UCSD-AML1 (cell line): Measurements from ENCODE around the gene STIM2.

ENCODE experiments used
- DNase-seq: peaks from one replicate; lab custom pipeline; 2025; ENCODE audit not compliant: unreplicated experiment; lab: John Stamatoyannopoulos, UW

STIM2 gene

DNA sequence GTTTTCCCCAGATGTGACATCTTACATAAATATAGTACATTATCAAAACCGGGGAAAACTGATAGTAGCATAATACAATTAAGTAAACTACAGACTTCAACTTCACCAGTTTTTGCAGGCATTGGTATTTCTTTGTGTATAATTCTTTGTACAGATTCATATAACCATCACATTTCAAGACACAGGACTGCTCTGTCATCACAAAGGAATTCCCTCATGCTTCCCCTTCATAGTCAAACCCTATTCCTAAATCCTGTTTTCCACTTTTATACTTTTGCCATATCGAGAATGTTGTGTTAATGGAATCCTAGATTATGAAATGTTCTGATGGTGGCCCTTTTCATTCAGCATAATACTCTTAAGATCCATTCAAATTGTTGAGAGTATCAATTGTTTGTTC is 36.0 kb downstream of the STIM2 start:
- DNase-seq = no peak

DNA sequence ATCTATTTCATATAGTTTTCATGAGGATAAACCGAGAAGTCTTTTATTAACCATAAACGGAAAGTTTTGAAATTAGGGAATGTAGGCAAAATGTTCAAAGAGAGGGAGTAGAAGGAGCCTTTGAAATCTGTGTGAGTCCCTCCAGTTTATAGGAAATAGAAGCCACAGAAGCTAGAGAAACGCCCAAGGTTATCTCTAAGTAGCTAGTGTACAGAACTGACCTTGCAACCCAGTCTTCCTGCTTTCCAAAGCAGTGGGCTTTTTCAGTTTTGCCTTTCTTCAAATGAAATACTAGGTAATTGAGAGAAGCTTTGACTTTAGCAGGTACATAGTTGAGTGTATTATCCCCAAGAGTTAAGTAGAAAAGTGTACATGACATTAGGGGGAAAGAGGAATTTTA is 39.4 kb downstream of the STIM2 start:
- DNase-seq = no peak

DNA sequence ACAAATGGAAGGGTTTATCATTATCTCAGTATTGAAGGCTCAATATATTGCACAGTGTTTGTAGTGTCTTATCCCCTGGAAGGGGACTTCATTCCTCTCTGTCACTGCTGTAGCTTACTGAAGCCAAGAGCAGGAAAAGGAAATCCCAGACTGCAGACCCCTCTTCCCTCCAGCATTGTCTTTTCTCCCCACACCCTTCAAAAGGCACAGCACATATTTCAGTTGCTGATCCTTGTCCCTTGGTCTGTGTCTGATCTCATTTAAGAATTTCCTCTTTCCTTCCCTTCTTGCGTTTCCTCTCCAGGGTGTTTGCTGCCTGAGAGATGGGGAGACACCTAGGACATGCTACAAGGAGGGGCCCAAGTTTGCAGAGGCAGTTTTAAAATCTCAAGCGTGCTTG is 40.1 kb downstream of the STIM2 start:
- no peak for DNase-seq

DNA sequence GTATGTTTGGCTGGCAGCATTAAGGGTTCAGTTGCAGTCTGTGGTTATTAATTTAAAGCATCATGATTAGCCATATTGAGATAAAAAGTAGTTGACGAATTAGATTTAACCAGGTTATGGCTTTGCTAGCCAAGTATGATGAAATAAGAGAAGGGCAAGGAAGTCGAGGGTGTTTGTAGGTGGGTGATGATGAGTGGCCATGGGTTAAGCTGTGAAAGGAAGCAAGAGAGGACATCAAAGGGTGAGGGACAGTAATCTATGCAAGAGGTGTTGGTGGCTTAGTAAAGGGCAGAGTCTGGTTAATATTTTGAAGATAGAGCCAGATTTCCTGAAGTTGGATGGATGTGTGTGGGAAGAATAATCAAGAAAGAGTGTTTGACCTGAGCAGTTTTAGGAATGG is 44.5 kb downstream of the STIM2 start:
- DNase-seq = no peak

DNA sequence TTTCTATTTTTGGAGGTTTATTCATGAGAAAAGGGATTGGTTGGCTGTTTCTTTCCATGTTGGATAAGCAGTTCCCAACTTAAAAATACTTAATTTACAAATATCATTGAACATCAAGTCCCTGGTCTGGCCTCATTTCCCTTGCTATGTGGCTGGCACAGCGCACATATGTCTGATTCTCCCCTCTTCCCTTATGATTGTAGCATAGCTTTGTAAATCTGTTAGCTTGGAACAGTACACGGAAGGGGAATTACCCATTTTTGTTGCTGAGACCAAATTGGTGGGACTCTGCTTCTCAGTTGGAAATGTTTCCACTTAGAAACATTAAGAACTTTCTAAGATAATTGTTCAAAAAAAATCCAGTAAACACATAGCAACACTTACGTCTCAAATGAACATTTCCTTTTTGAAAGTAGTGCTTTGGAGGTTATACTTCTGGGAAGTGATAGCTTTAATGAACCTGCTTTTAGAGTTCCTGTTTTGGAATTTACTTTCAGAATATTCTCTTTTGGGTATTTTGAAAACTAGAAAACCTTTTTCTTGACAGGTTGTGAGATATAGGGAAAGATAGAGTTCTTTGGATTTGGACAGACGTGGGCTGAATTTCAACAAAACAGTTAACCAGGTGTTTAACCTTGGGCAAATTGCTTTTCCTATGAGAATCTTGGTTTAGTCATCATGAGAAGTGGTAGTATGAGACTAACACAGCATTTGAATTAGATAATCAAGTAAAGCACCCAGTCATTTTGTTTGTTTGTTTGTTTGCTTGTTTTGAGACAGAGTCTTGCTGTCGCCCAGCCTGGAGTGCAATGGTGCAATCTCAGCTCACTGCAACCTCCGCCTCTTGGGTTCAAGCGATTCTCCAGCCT is 47.3 kb downstream of the STIM2 start:
- no peak for DNase-seq

DNA sequence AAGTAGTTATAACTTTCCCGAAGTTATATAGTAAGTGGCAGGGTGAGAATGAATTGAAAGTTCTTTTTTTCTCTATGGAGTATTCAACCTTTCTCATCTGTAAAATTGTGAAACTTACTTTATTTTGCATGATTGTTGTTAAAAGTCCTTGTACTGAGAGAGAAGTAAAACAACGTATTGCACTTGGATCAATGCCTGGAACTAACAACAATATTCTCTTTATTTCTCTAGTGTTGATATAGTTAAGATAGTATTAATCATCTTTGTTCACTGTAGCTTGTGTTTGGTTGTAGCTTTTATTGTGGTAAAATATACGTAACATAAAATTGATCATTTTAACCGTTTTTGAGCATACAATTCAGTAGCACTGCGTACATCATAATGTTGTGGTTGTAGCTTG is 48.7 kb downstream of the STIM2 start:
- no peak for DNase-seq

DNA sequence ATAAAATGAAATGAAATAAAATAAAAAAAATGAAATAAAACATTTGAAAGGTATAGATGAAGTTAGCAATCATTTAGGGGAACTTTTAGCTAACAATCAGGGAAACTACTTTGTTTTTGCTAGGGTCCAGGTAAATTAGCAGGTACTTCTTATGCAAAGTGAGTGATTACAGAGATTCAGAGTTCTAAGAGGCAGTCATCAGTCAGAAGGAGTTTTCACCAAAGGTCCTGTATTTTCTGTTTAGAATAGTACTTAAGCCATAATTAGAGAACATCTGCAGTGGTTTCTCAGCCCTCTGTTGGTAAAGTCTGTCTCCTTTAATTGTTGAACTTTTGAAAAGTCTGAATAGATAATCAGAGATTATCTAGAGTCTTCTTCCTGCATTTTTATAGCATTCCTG is 50.6 kb downstream of the STIM2 start:
- DNase-seq = no peak

DNA sequence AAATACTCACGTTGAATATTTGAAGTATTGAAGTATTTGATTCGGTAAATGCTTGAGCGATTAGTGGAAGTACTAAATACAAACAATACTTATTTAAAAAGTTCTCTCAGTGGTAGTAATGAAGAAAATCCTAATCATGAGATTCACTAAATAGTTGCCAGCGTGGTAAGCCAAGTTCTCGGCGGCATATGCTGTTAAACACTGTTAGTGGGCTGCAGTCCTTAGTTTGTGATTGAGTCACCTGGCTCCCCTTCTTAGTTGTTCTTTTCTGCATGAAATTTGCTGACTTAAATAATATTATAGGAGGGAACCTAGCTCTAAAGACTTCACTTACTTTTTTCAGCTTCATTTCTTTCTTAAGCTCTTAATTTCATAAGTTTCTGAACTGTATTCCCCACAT is 51.4 kb downstream of the STIM2 start:
- no peak for DNase-seq

DNA sequence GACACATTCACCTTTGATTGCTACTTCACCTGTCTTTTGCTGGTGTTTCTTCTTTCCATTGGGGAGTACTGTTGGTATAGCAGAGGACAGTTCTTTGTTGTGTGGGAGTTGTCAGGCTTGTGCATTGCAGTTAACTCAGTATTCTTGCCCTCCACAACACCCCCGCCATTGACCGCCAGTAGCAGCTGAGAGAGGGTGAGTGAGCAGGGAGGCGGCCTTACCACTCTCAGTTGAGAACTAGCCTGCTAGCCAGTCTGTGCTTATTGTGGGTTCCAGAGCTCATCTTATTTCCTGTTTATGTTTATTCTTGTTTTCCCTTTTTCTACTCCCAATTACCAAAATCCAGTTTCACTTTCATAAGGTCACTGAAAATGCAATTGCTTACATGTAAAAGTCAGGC is 52.2 kb downstream of the STIM2 start:
- DNase-seq = no peak

DNA sequence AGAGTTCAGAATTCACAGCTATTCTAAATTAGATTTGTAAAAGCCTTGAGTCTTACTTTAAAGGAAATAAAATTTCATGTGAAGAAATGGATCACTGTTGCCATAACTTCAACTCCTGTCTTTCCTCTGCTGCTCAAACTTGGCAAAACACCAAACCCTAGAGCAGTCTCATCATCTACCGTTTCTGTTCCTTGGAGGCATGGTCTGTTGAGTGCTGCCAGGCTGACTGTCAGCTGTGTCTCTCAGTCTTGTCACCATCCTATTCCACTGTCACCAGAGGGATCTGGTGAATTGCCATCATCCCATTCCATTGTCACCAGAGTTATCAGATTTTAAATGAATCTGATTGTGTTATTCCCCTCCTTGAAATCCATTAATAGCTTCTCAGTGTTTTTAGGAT is 55.6 kb downstream of the STIM2 start:
- no peak for DNase-seq

DNA sequence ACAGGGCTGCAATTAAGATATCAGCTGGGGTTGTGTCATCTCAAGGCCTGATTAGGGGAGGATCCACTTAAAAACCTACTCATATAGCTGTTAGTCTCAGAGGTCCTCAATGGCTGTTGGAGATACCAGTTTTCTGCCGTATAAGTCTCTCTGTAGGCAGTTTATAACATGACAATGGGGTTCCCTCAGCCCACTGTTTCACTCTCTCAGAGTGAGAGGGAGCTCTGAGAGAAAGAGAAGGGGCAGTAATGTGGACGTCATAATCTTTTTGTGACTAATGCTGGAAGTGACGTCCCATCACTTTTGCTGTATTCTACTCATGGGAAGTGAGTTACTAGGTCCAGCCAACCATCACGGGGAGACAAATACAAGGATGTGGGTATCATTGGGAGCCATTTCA is 70.3 kb downstream of the STIM2 start:
- DNase-seq = no peak

DNA sequence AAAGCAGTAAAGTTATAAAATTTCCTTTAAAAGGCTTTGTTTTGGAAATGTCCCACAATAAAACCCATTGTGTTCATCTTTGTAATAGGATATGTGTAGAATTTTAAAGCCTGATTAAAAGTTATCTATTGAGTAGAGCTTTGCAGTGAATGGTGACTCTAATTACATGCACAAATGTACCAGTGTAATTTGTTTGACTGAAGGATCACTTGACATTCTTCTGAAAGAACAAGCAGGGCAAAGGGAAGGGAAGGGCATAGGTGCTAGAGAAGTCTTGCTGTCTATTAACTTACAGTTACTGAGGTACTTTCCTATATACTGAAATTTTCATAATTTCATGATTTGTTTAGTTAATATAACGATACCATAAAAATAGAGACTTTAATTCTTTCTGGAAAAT is 70.8 kb downstream of the STIM2 start:
- no peak for DNase-seq

DNA sequence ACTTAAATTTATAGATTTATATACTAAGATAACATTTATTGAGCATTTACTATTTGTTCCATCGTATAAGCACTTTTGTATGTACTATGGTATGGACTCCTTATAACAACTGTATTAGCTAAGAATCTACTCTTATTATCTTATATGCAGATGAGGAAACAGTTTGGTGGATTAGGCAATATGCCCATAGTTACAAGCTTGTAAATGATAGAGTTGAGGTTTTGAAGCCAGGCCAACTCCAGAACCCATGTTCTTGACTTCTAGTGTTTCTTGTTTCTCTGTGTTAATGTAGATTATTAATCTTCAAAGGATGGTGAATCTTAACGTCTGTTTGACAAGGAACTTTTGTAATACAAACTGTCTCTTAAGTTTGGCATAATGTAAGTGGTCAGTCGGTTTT is 71.3 kb downstream of the STIM2 start:
- DNase-seq = no peak

DNA sequence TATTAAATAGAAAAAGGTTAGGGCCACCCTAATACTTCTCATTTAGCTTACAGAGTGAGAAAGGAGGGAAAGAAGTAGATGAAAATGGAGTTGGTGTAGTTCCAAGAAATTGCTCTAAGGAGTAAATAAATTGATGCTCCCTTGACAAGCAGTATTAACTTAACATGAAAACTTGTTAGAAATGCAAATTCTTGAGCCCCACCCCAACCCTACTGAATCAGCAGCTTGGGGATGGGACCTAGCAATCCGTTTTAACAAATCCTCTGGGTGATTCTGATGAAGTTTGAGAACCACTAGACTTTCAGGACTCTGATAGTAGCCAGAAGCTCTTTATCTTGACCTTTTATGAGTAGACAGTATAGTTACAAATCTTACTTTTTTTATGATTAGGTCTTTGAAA is 74.8 kb downstream of the STIM2 start:
- no peak for DNase-seq

DNA sequence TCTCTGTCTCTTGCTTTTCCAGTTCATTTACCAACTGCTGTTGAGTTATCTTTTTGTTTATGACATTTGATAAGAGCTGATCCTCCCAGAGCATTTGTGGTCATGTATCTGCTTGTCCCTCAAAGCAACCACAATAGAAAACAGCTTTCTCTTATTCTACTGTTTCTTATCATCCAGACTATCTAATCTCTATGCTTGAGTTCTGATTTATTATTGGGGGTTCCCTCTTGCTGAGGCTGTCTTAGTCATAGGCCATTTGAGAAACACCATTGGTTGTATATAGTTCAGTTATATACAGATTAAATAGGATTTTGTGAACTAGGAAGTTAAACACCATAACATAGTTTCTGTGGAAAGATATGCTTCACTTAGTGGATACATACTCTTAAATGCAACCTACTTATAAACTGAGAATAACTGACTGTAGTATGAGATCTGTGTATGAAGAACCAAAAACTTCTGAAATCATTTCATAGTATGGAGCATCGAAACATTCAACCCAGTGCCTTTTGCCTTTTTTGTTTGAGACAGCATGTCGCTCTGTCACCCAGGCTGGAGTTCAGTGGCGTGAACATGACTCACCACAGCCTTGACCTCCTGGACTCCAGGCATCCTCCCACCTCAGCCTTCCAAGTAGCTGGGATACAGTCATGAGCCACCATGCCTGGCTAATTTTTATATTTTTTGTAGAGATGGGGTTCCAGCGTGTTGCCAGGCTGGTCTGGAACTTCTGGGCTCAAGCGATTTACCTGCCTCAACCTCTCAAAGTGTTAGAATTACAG is 75.8 kb downstream of the STIM2 start:
- no peak for DNase-seq

DNA sequence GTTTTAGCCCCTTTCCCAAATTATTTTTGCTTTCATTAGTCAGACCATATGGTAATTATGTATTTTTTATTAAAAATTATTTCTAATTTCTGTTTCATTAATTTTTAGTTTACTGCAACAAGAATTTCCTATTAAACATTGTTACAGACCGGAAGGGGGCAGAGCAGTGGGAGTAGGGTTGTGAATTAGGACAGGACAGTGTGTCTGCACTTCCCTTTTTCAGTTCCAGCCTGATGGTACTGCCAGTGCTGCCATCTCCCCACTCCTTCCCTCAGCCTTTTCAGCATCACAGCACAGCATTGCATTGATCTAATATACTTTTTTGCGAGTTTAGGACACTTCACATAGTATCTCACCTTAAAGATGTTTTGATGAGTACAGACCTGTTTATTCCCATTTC is 76.5 kb downstream of the STIM2 start:
- no peak for DNase-seq

DNA sequence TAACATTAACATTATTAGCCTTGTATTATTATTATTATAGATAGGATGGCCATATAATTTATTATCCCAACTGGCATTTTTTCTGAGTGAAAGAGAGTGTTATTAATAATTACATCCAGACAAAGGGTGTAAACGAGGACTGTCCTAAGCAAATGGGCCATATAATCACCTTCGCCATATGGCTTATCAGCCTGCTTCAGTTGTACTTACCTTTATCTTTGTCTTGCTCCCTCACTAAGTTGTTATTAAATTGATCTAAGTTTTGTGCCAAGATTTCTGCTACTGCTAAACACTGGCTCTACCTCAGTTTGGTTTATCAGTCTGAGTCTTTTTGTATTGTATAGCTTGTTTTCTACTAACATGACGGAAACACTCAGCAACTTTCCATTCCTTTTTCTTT is 76.9 kb downstream of the STIM2 start:
- no peak for DNase-seq

DNA sequence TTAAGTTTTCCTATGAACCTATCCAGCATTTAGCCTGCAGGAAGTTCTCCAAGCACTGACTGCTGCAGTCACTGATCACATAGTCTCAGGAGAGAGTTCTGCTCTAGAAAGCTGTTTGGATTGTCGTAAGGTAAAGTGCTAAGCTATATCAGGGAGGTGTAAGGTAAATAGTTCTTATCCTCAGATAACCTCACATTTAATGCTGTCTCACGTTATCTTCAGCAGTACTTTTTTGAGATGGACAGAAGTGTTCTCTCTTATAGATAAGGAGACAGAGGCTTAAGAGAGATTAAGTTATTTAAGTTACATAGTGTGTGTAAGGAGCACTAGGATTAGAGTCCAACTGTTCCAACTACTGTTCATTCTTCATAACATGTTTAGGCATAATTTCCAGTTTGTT is 77.9 kb downstream of the STIM2 start:
- no peak for DNase-seq

DNA sequence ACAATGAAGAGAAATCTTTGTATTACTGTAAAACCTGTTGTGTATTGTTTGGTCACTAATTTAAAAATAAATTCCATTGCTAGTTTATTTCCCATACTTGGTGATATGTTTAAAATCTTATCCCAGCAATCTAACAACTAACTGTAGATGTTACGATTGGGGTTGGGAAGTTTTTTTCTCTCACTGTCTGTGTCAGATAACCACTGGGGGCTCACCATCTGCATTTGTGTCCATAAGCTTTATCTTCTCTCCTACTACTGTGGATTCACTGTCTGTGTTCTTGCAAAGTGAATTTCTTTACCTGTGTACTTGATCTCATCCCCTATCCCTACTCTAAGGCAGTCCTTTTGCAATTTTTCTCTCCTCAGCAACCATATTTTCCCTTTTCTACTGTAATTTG is 81.3 kb downstream of the STIM2 start:
- DNase-seq = no peak

DNA sequence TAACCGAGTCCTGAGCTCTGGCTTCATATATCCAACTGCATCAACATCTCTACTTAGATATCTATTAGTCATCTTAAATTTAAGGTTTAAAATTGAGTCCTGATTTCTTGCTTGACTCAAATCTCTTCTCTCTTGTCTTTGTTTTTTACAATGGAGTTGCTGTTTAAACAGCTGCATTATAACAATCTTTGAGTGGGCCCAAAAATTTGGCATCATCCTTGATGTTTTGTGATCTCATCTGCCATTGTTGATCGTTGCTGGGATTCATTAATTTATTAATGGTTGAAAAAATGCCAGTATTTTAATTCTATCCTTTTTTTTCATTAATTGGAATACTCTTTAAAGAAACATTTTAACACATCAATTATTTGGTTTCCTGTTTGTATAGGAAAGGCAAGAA is 82.2 kb downstream of the STIM2 start:
- no peak for DNase-seq

DNA sequence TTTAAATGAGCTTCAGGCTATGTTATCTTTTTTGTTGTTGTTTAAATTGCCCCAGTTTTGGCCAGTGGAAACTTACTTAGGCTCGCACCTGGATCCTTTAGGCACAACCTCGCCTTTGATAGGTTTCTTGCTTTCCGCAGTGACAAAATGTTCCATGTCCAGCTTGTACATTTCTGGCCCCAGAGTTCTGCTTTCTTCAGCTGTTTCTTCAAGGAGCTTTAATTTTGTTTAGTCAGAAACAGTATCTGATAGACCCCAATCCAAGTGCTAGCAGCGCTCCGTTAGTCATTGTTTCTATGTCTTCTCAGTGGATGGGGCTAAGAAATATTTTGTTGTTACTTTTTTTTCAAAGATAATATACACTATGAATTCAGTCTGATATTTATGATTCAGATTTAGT is 82.8 kb downstream of the STIM2 start:
- no peak for DNase-seq

DNA sequence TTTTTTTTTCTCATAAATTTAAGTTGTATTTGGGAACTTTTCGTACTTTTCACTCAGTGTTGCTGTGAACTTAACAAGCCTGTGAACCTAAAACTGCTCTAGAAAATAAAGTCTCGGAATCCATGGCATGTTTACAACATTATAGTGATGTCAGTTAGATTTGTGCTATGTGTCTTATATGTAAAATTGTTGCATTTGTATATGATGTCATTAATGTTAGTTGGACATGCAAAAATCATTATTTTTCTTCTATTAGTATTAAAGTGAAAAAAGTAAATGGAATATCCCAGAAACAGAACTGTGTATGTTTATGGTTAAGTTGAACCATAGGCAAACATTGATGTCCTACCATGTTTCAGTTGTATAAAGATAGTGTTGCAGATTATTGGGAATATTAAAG is 85.2 kb downstream of the STIM2 start:
- no peak for DNase-seq

DNA sequence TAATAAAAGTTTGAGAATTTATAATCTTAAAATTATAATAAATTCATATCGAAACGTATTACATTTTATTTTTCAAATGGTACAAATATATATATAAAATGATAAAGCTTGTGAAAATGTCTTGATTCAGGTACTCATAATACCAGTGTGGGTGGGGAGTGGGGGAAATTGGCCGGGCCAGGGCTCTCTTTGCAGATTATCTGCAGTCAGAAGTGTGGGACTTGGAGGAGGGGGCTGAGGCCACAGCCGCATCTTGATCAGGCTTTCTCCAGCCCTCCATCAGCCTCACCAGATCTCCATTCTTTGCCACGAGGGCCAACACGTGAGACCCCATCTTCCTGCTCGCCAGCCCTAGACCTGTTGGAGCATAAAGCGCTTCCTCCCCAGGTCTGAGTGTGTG is 86.7 kb downstream of the STIM2 start:
- DNase-seq = no peak
